Kidney (tissue), 22 donors: Measurements from ENCODE around the gene BSND. TPM values are rescaled to one million over a fixed set of nuclear protein-coding genes. Genes with fewer than 3 reads are reported as not detected.
A peak's percentile ranks its signal among the peaks of the same experiment; 100 is the strongest.

ENCODE experiments used
- DNase-seq, 5 donors: peaks; one replicate each; pipeline ENCODE4 v3.0.0-alpha.2; 2013 to 2020
- FAIRE-seq: peaks from 2 replicates; lab custom pipeline; 2012; peaks lifted over from hg19 to GRCh38; lab: Jason Lieb, UNC
- H3K27ac ChIP-seq, 2 donors: one replicate each; pipeline ENCODE4 v1.7.0; 2013; ENCODE audit warnings: low read depth in 2 of 2, low read length in 2 of 2, inconsistent platforms in 1 of 2
- H3K27me3 ChIP-seq: one replicate; pipeline ENCODE4 v1.7.1; 2013; ENCODE audit warnings: low read length, inconsistent platforms; ENCODE audit not compliant: control insufficient read depth, insufficient read depth
- H3K36me3 ChIP-seq, 3 donors: one replicate each; pipeline versions ENCODE4 v1.7.0 to v1.7.1; 2013; ENCODE audit warnings: low read length in 3 of 3, control low read depth in 1 of 3, inconsistent platforms in 1 of 3; ENCODE audit not compliant: insufficient read depth in 3 of 3, control insufficient read depth in 2 of 3
- H3K4me1 ChIP-seq, 3 donors: one replicate each; pipeline versions ENCODE4 v1.7.0 to v1.7.1; 2013; ENCODE audit warnings: low read length in 3 of 3, inconsistent platforms in 1 of 3, low read depth in 1 of 3; ENCODE audit not compliant: control insufficient read depth in 2 of 3, insufficient read depth in 2 of 3
- H3K4me3 ChIP-seq, 3 donors: one replicate each; pipeline versions ENCODE4 v1.7.0 to v1.8.1; 2013; ENCODE audit warnings: low read length in 3 of 3, control low read depth in 1 of 3, inconsistent platforms in 1 of 3
- H3K9ac ChIP-seq, 3 donors: one replicate each; pipeline versions ENCODE4 v1.7.0 to v1.7.1; 2013; ENCODE audit warnings: low read length in 3 of 3, control low read depth in 1 of 3, inconsistent platforms in 1 of 3
- H3K9me3 ChIP-seq, 3 donors: one replicate each; pipeline versions ENCODE4 v1.7.0 to v1.7.1; 2013; ENCODE audit warnings: low read length in 3 of 3, control low read depth in 1 of 3, inconsistent platforms in 1 of 3; ENCODE audit not compliant: control insufficient read depth in 2 of 3, insufficient read depth in 1 of 3
- intact Hi-C: fragments of 100-400 bp; cut with DNase I; formaldehyde crosslinking; loops from one replicate; pipeline ENCODE4 v1.11.1; 2022
- long read RNA-seq, 10 donors: library from polyadenylated mRNA in 1 of 10; unstranded in 1 of 10; transcript quantifications; one replicate each; pipeline ENCODE4 v2.0.0 and lab custom pipeline, GENCODE V29; 2021 to 2026
- polyA plus RNA-seq: library from polyadenylated mRNA; stranded (reverse); fragments of 350-450 nt; fragmentation: Illumina TruSeq; extraction: RNeasy Lipid Tissue Mini Kit (QIAGEN cat#74804); gene quantifications from one replicate; pipeline ENCODE4 v1.2.3, GENCODE V29; 2014; ENCODE audit warnings: low read depth, low replicate concordance; ENCODE audit not compliant: insufficient read depth
- total RNA-seq: library from RNA; stranded (reverse); fragmentation: NEBNext Ultra II Directional; extraction: Animal tissue kit (Norgen Biotek cat#: 25700); gene quantifications from one replicate; pipeline ENCODE4 v1.2.1, GENCODE V29; 2021
- TF ChIP-seq, protein P1 (sequence below): IDR thresholded peaks from 3 replicates; pipeline ENCODE4 v1.5.1; 2012; ENCODE audit warnings: mild to moderate bottlenecking, moderate library complexity, borderline replicate concordance; ENCODE audit not compliant: insufficient read depth; ENCODE audit errors: extremely low read depth
- donor health status: control.
- donor health status: control.
- donor health status: control.
- donor health status: control.
- donor health status: control.
- donor health status: DM: yes; HTN: yes; CAD: no.
- donor health status: Normal renal cell carcinoma (clear cell type).

The BSND gene
- 1.4 TPM for total RNA-seq
- 22.7 TPM for polyA plus RNA-seq
- long read RNA-seq, donor 1, full-length matches to known transcripts = 2 of 2 reads
- long read RNA-seq, donor 1, partial matches to known transcripts = 0 of 2 reads
- long read RNA-seq, donor 1, other reads (novel, unspliced or antisense) = 0 of 2 reads
- long read RNA-seq, donor 2 = 0 reads
- long read RNA-seq, donor 3, full-length matches to known transcripts = 6 of 6 reads
- long read RNA-seq, donor 3, partial matches to known transcripts = 0 of 6 reads
- long read RNA-seq, donor 3, other reads (novel, unspliced or antisense) = 0 of 6 reads
- long read RNA-seq, donor 4, full-length matches to known transcripts = 8 of 8 reads
- long read RNA-seq, donor 4, partial matches to known transcripts = 0 of 8 reads
- long read RNA-seq, donor 4, other reads (novel, unspliced or antisense) = 0 of 8 reads
- long read RNA-seq, donor 5, full-length matches to known transcripts = 1 of 1 reads
- long read RNA-seq, donor 5, partial matches to known transcripts = 0 of 1 reads
- long read RNA-seq, donor 5, other reads (novel, unspliced or antisense) = 0 of 1 reads
- long read RNA-seq, donor 6 = 0 reads
- long read RNA-seq, donor 7, full-length matches to known transcripts = 1 of 2 reads
- long read RNA-seq, donor 7, partial matches to known transcripts = 0 of 2 reads
- long read RNA-seq, donor 7, other reads (novel, unspliced or antisense) = 1 of 2 reads
- long read RNA-seq, donor 8, full-length matches to known transcripts = 1 of 1 reads
- long read RNA-seq, donor 8, partial matches to known transcripts = 0 of 1 reads
- long read RNA-seq, donor 8, other reads (novel, unspliced or antisense) = 0 of 1 reads
- long read RNA-seq, donor 9, full-length matches to known transcripts = 2 of 2 reads
- long read RNA-seq, donor 9, partial matches to known transcripts = 0 of 2 reads
- long read RNA-seq, donor 9, other reads (novel, unspliced or antisense) = 0 of 2 reads
- long read RNA-seq, donor 10, full-length matches to known transcripts = 3 of 3 reads
- long read RNA-seq, donor 10, partial matches to known transcripts = 0 of 3 reads
- long read RNA-seq, donor 10, other reads (novel, unspliced or antisense) = 0 of 3 reads

DNA sequence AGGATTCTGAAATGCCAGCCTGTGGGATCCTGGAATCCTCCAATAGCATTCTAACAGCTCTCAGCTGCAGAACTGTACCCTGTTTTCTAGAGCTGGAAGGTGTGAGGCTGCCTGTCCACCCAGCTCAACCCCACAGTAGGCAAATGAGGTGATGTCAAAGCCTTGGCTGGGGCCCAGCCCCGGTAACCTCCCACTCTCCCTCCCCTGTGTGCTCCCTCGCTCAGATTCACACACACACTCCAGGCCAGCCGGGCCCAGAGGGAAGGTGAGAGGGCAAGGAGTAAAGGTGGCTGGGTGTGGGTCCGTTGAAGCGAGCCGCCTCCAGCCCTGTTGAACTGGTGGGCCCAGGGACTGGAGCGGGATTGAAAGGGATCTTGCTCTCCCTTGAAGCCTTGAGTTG lies at the start of gene BSND:
TSS of gene BSND (plus strand) at position 257 of the 400 bp plus-strand sequence. CDS start 254 bp downstream, outside the sequence.
- peak in 4 of 5 donors; percentile 39 to 73 (median 48) for DNase-seq
- Histone ChIP-seq H3K4me1 (peaks cover 0 to 9% (median 0%) of the 10 kb centered on the region in 3 donors), H3K27ac (peak within 1 kb of the TSS; percentile 75 to 91), H3K9ac (peak within 1 kb of the TSS in 2 of 3 donors; percentile 46 to 77), H3K27me3 (peaks cover 11% of the 10 kb centered on the region), H3K4me3 (peak within 1 kb of the TSS in 2 of 3 donors; percentile 60 to 61), H3K36me3 (no peaks in the 10 kb centered on the region), H3K9me3 (no peaks in the 10 kb centered on the region)
- TF ChIP-seq, protein P1, sequence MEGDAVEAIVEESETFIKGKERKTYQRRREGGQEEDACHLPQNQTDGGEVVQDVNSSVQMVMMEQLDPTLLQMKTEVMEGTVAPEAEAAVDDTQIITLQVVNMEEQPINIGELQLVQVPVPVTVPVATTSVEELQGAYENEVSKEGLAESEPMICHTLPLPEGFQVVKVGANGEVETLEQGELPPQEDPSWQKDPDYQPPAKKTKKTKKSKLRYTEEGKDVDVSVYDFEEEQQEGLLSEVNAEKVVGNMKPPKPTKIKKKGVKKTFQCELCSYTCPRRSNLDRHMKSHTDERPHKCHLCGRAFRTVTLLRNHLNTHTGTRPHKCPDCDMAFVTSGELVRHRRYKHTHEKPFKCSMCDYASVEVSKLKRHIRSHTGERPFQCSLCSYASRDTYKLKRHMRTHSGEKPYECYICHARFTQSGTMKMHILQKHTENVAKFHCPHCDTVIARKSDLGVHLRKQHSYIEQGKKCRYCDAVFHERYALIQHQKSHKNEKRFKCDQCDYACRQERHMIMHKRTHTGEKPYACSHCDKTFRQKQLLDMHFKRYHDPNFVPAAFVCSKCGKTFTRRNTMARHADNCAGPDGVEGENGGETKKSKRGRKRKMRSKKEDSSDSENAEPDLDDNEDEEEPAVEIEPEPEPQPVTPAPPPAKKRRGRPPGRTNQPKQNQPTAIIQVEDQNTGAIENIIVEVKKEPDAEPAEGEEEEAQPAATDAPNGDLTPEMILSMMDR = no peak
- FAIRE-seq = no peak
- intact Hi-C loops = no loop called here

DNA sequence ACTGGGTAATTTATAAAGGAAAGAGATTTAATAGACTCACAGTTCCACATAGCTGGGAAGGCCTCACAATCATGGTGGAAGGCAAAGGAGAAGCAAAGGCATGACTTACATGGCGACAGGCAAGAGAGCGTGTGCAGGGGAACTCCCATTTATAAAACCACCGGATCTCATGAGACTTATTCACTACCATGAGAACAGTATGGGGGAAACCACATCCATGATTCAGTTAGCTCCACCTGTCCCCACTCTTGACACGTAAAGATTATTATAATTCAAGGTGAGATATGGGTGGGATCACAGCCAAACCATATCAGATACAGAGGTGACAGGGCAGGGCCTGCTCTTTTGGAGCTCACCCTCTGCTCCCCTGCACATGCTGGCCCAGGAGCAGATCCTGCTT lies 49.7 kb upstream of the BSND start:
- H3K9ac ChIP-seq = no peak overlapping the region
- H3K9me3 ChIP-seq = no peaks in the 10 kb centered on the region
- no peak overlapping the region for H3K4me3 ChIP-seq
- H3K27ac ChIP-seq = no peak overlapping the region
- H3K27me3 ChIP-seq = no peaks in the 10 kb centered on the region
- peaks cover 0 to 8% (median 4%) of the 10 kb centered on the region in 3 donors for H3K4me1 ChIP-seq
- no peaks in the 10 kb centered on the region for H3K36me3 ChIP-seq
- FAIRE-seq = no peak
- intact Hi-C loops = no loop called here
- TF ChIP-seq, protein P1 = no peak
- no peak for DNase-seq

DNA sequence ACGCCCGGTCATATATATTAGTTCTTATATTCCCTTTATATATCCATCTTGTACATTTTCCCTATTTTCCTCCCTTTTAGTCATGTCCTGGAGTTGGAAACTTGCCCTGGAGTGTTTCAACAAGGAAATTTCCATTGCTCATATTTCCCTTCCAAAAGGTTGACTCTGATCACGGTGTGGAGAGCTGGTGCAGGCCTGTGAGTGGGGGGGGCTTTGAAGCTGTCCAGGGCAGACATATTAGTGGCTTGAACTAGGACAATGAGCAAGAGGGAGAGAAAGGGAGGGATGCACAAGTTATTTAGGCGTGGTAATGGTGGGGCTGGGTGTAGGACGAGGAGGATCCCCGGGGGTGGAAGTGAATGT lies 48.7 kb upstream of the BSND start:
- no peak overlapping the region for H3K9ac ChIP-seq
- intact Hi-C loops = no loop called here
- no peak for FAIRE-seq
- H3K36me3 ChIP-seq = no peaks in the 10 kb centered on the region
- no peaks in the 10 kb centered on the region for H3K9me3 ChIP-seq
- TF ChIP-seq, protein P1 = no peak
- H3K4me3 ChIP-seq = peak overlapping the region in 1 of 3 donors; percentile 39
- no peak overlapping the region for H3K27ac ChIP-seq
- no peaks in the 10 kb centered on the region for H3K27me3 ChIP-seq
- H3K4me1 ChIP-seq = peaks cover 0 to 8% (median 4%) of the 10 kb centered on the region in 3 donors
- DNase-seq = no peak
